ENCODE results near the gene PPP1R8.
"Not testable (repeated sequence)": the region's sequence is repeated elsewhere in the genome, so short reads cannot be mapped to it uniquely, and the experiment has no call there.

PPP1R8 gene

GRCh38 chr1:27830621-27831440, at the start of gene PPP1R8:
Gene PPP1R8, plus strand, starts transcription at chr1:27830782. Its CDS starts 54 bp downstream, at chr1:27830836.
- DNase-seq (ENCODE audit: low read depth in 2 of 3, low spot score in 1 of 3) = peak; percentile 76 to 88 (median 87)

- no peak for DNase-seq (ENCODE audit: low read depth in 2 of 3, low spot score in 1 of 3)
Observed at GRCh38 chr1:27782950-27783349, 47.6 kb upstream of the PPP1R8 start.

- DNase-seq (ENCODE audit: low read depth in 2 of 3, low spot score in 1 of 3) = no peak
Observed at GRCh38 chr1:27784700-27785099, 45.9 kb upstream of the PPP1R8 start.

- DNase-seq (ENCODE audit: low read depth in 2 of 3, low spot score in 1 of 3) = no peak
Observed at GRCh38 chr1:27785781-27786455, 44.7 kb upstream of the PPP1R8 start.

GRCh38 chr1:27787895-27788294, 42.7 kb upstream of the PPP1R8 start:
- no peak for DNase-seq (ENCODE audit: low read depth in 2 of 3, low spot score in 1 of 3)

- DNase-seq (ENCODE audit: low read depth in 2 of 3, low spot score in 1 of 3) = no peak
Observed at GRCh38 chr1:27789540-27790041, 41.0 kb upstream of the PPP1R8 start.

- not testable (repeated sequence) for DNase-seq (ENCODE audit: low read depth in 2 of 3, low spot score in 1 of 3)
Observed at GRCh38 chr1:27790270-27790669, 40.3 kb upstream of the PPP1R8 start.

GRCh38 chr1:27795601-27796000, 35.0 kb upstream of the PPP1R8 start:
- no peak for DNase-seq (ENCODE audit: low read depth in 2 of 3, low spot score in 1 of 3)

- no peak for DNase-seq (ENCODE audit: low read depth in 2 of 3, low spot score in 1 of 3)
Observed at GRCh38 chr1:27804791-27805190, 25.8 kb upstream of the PPP1R8 start.

GRCh38 chr1:27806758-27807157, 23.8 kb upstream of the PPP1R8 start:
- DNase-seq (ENCODE audit: low read depth in 2 of 3, low spot score in 1 of 3) = no peak

- DNase-seq (ENCODE audit: low read depth in 2 of 3, low spot score in 1 of 3) = no peak
Observed at GRCh38 chr1:27807385-27807784, 23.2 kb upstream of the PPP1R8 start.

GRCh38 chr1:27808131-27808530, 22.5 kb upstream of the PPP1R8 start:
- not testable (repeated sequence) for DNase-seq (ENCODE audit: low read depth in 2 of 3, low spot score in 1 of 3)

- no peak for DNase-seq (ENCODE audit: low read depth in 2 of 3, low spot score in 1 of 3)
Observed at GRCh38 chr1:27809883-27810282, 20.7 kb upstream of the PPP1R8 start.

GRCh38 chr1:27811741-27812500, 18.7 kb upstream of the PPP1R8 start:
- no peak for DNase-seq (ENCODE audit: low read depth in 2 of 3, low spot score in 1 of 3)

GRCh38 chr1:27816921-27817630, 13.5 kb upstream of the PPP1R8 start:
- no peak for DNase-seq (ENCODE audit: low read depth in 2 of 3, low spot score in 1 of 3)

GRCh38 chr1:27821761-27822315, 8.7 kb upstream of the PPP1R8 start:
- DNase-seq (ENCODE audit: low read depth in 2 of 3, low spot score in 1 of 3) = no peak

- DNase-seq (ENCODE audit: low read depth in 2 of 3, low spot score in 1 of 3) = no peak
Observed at GRCh38 chr1:27823784-27824183, 6.8 kb upstream of the PPP1R8 start.

GRCh38 chr1:27824411-27824810, 6.2 kb upstream of the PPP1R8 start:
- DNase-seq (ENCODE audit: low read depth in 2 of 3, low spot score in 1 of 3) = no peak

- not testable (repeated sequence) for DNase-seq (ENCODE audit: low read depth in 2 of 3, low spot score in 1 of 3)
Observed at GRCh38 chr1:27829339-27829960, 1.1 kb upstream of the PPP1R8 start.

Data from stimulated activated CD4-positive, alpha-beta T cell treated with anti-CD3 and anti-CD28 coated beads, Interleukin-12 subunit alpha, Interleukin-12 subunit beta, amount 100 ng/mL, for 48 hours (primary cell).